Skin of body (tissue), 2 donors: ENCODE measurements around the gene OR51I2. TPM values are rescaled to one million over a fixed set of nuclear protein-coding genes. Genes with fewer than 3 reads are reported as not detected.

Source experiments
- DNase-seq: peaks from one replicate; lab custom pipeline; 2025; lab: John Stamatoyannopoulos, UW
- total RNA-seq: library from RNA; depleted of rRNA; stranded (reverse); fragments of >200 nt; gene quantifications from one replicate; pipeline ENCODE4 v1.2.3, GENCODE V29; 2014

Gene OR51I2
- total RNA-seq: not detected

- no peak for DNase-seq
Measured at GRCh38 chr11:5449023-5449422, at the start of gene OR51I2. Gene OR51I2 (plus strand): TSS chr11:5449323. CDS start chr11:5453489, 4,166 bp downstream.

GRCh38 chr11:5405173-5405572 lies 44.0 kb upstream of the OR51I2 start:
- no peak for DNase-seq

- no peak for DNase-seq
Measured at GRCh38 chr11:5420993-5421392, 28.1 kb upstream of the OR51I2 start.

GRCh38 chr11:5421811-5422210 lies 27.3 kb upstream of the OR51I2 start, which contains the start of gene OR51Q1:
Gene OR51Q1 (plus strand): TSS chr11:5422111. CDS start chr11:5422201, 90 bp downstream.
- DNase-seq: no peak

GRCh38 chr11:5423131-5423530 lies 26.0 kb upstream of the OR51I2 start:
- DNase-seq: no peak

- DNase-seq: no peak
Measured at GRCh38 chr11:5441414-5441813, 7.7 kb upstream of the OR51I2 start, which contains the start of gene OR51I1. Gene OR51I1 (minus strand): TSS chr11:5441514. CDS start chr11:5441514, 0 bp downstream.

GRCh38 chr11:5443835-5444393 lies 5.2 kb upstream of the OR51I2 start:
- DNase-seq: no peak

- no peak for DNase-seq
Measured at GRCh38 chr11:5449432-5449831, 309 bp downstream of the OR51I2 start.

- no peak for DNase-seq
Measured at GRCh38 chr11:5460983-5461621, 12.0 kb downstream of the OR51I2 start.

GRCh38 chr11:5467527-5467926 lies 18.4 kb downstream of the OR51I2 start:
- DNase-seq: no peak

GRCh38 chr11:5473921-5474320 lies 24.8 kb downstream of the OR51I2 start:
- no peak for DNase-seq

GRCh38 chr11:5476186-5476819 lies 27.2 kb downstream of the OR51I2 start:
- DNase-seq: no peak

GRCh38 chr11:5486003-5486402 lies 36.9 kb downstream of the OR51I2 start:
- no peak for DNase-seq

GRCh38 chr11:5486421-5486820 lies 37.3 kb downstream of the OR51I2 start:
- DNase-seq: no peak

- DNase-seq: no peak
Measured at GRCh38 chr11:5488385-5488784, 39.3 kb downstream of the OR51I2 start, which contains the start of gene OR52D1. Gene OR52D1 (plus strand): TSS chr11:5488685. CDS start chr11:5488707, 22 bp downstream.

- no peak for DNase-seq
Measured at GRCh38 chr11:5488798-5489399, 39.8 kb downstream of the OR51I2 start.

GRCh38 chr11:5489576-5490357 lies 40.6 kb downstream of the OR51I2 start:
- no peak for DNase-seq

- no peak for DNase-seq
Measured at GRCh38 chr11:5499671-5500070, 50.5 kb downstream of the OR51I2 start.

GRCh38 chr11:5500393-5500801 lies 51.3 kb downstream of the OR51I2 start:
- DNase-seq: no peak

- no peak for DNase-seq
Measured at GRCh38 chr11:5504403-5504921, 55.3 kb downstream of the OR51I2 start.
